ENCODE data around the gene ARHGEF11.

DNA sequence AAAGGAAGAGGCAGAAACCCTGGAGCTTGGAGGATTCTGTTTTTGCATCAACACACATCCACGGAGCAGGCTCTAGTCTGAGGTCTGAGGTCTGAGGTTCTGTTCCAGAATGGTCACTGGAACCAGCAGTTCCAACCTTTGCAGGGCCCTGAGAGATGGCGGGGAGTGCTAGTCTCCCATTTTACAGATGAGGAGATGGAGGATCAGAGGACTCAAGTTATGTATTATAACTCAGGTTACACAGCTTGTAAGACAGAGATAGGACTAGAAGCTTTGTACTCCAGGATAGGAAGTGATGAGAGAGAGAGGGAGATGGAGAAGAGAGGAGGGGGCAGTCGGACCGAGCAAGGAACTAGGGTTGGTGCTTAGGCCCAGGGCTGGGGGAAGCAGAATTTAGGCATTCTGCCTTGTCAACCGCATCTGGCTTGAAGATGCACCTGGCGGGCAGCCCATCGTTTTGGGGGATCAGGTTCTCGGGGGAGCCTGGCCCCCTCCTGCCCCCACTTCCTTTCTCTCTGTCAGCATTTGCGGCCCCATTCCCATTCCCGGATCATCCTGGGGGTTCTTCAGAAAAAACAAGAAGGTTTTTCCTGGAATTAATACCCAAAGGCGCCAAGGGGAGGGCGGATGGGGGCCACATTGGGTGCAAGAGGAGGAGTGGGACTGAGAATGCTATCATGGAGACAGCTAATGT is 146.4 kb downstream of the ARHGEF11 start:
- TF ChIP-seq, protein P1, sequence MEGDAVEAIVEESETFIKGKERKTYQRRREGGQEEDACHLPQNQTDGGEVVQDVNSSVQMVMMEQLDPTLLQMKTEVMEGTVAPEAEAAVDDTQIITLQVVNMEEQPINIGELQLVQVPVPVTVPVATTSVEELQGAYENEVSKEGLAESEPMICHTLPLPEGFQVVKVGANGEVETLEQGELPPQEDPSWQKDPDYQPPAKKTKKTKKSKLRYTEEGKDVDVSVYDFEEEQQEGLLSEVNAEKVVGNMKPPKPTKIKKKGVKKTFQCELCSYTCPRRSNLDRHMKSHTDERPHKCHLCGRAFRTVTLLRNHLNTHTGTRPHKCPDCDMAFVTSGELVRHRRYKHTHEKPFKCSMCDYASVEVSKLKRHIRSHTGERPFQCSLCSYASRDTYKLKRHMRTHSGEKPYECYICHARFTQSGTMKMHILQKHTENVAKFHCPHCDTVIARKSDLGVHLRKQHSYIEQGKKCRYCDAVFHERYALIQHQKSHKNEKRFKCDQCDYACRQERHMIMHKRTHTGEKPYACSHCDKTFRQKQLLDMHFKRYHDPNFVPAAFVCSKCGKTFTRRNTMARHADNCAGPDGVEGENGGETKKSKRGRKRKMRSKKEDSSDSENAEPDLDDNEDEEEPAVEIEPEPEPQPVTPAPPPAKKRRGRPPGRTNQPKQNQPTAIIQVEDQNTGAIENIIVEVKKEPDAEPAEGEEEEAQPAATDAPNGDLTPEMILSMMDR (IDR thresholded peaks at IDR 0.05), result no peak
- no peak for TF ChIP-seq ZFX (IDR thresholded peaks at IDR 0.05; ENCODE audit: borderline replicate concordance)

All from 22Rv1 (cell line).